ENCODE results near the gene ALCAM. TPM values are rescaled to one million over a fixed set of nuclear protein-coding genes. Genes with fewer than 3 reads are reported as not detected.

Gene ALCAM
- polyA plus RNA-seq, 1 of the 3 experiments (the other 2 are of a cell fraction) = 58.3 TPM

GRCh38 chr3:105327662-105328337, 38.9 kb upstream of the ALCAM start:
- H3K9ac ChIP-seq = no peak overlapping the region
- TF ChIP-seq NFIC (IDR thresholded peaks at IDR 0.05; ENCODE audit: borderline replicate concordance) (no peak), FOXJ3 (CRISPR knock-in tag; IDR thresholded peaks at IDR 0.05) (no peak), FOSL2 (IDR thresholded peaks at IDR 0.05; ENCODE audit: borderline replicate concordance, low read depth) (no peak), MXI1 (IDR thresholded peaks at IDR 0.05; ENCODE audit: low read depth, low read length) (no peak), TAF1 (IDR thresholded peaks at IDR 0.05; ENCODE audit: borderline replicate concordance, low read depth, low read length) (no peak), EP300 (IDR thresholded peaks at IDR 0.05; ENCODE audit: borderline replicate concordance in 1 of 2, low read depth in 1 of 2, low read length in 1 of 2) (no peak), EZH2phosphoT487 (IDR thresholded peaks at IDR 0.05; ENCODE audit: borderline replicate concordance, low read depth) (no peak), REST (IDR thresholded peaks at IDR 0.05; ENCODE audit: low read depth, low read length) (no peak), ZBTB33 (IDR thresholded peaks at IDR 0.05; ENCODE audit: borderline replicate concordance, low read depth) (no peak)
- H3K9me3 ChIP-seq = no peaks in the 10 kb centered on the region
- H3K27ac ChIP-seq (ENCODE audit: low read depth in 2 of 2, low read length in 1 of 2) = no peak overlapping the region
- H3K27me3 ChIP-seq (ENCODE audit: insufficient read depth) = no peaks in the 10 kb centered on the region
- no peak overlapping the region for H3K4me3 ChIP-seq (ENCODE audit: low read depth in 2 of 2, low read length in 1 of 2)
- no peak overlapping the region for H2AFZ ChIP-seq (ENCODE audit: low read depth)
- H3K4me2 ChIP-seq = no peak overlapping the region
- no peaks in the 10 kb centered on the region for H3K9me2 ChIP-seq
- no peak for DNase-seq
- no peaks in the 10 kb centered on the region for H3K36me3 ChIP-seq (replicated peaks in 1 of 2; ENCODE audit: control insufficient read depth in 1 of 2, insufficient read depth in 2 of 2, low read length in 1 of 2)
- CTCF ChIA-PET = no interaction called here
- no peaks in the 10 kb centered on the region for H4K20me1 ChIP-seq (ENCODE audit: insufficient read depth)
- POLR2A ChIA-PET = no interaction called here
- no peaks in the 10 kb centered on the region for H3K79me2 ChIP-seq (ENCODE audit: insufficient read depth)
- H3K4me1 ChIP-seq (ENCODE audit: control insufficient read depth in 1 of 2, insufficient read depth in 2 of 2, low read depth in 1 of 2, low read length in 1 of 2) = no peaks in the 10 kb centered on the region
- H3F3A ChIP-seq (replicated peaks; ENCODE audit: insufficient read depth) = no peaks in the 10 kb centered on the region

GRCh38 chr3:105328338-105328730, 38.4 kb upstream of the ALCAM start:
- Histone ChIP-seq H3K4me3 (ENCODE audit: low read depth in 2 of 2, low read length in 1 of 2) (no peak overlapping the region), H3K36me3 (replicated peaks in 1 of 2; ENCODE audit: control insufficient read depth in 1 of 2, insufficient read depth in 2 of 2, low read length in 1 of 2) (no peaks in the 10 kb centered on the region), H3F3A (replicated peaks; ENCODE audit: insufficient read depth) (no peaks in the 10 kb centered on the region), H3K4me2 (no peak overlapping the region), H3K79me2 (ENCODE audit: insufficient read depth) (no peaks in the 10 kb centered on the region), H3K27ac (ENCODE audit: low read depth in 2 of 2, low read length in 1 of 2) (no peak overlapping the region), H3K9me3 (no peaks in the 10 kb centered on the region), H3K27me3 (ENCODE audit: insufficient read depth) (no peaks in the 10 kb centered on the region), H3K9me2 (no peaks in the 10 kb centered on the region), H3K4me1 (ENCODE audit: control insufficient read depth in 1 of 2, insufficient read depth in 2 of 2, low read depth in 1 of 2, low read length in 1 of 2) (no peaks in the 10 kb centered on the region), H3K9ac (no peak overlapping the region), H4K20me1 (ENCODE audit: insufficient read depth) (no peaks in the 10 kb centered on the region), H2AFZ (ENCODE audit: low read depth) (no peak overlapping the region)
- DNase-seq = no peak
- TF ChIP-seq FOXM1 (IDR thresholded peaks at IDR 0.05; ENCODE audit: low read depth) = no peak
- no peak for TF ChIP-seq EZH2phosphoT487 (IDR thresholded peaks at IDR 0.05; ENCODE audit: borderline replicate concordance, low read depth)
- TF ChIP-seq TAF1 (IDR thresholded peaks at IDR 0.05; ENCODE audit: borderline replicate concordance, low read depth, low read length) = no peak
- TF ChIP-seq GATA2 (CRISPR knock-in tag; IDR thresholded peaks at IDR 0.05) = no peak
- TF ChIP-seq FOXJ3 (CRISPR knock-in tag; IDR thresholded peaks at IDR 0.05) = no peak
- TF ChIP-seq TCF12 (IDR thresholded peaks at IDR 0.05) = no peak
- no peak for TF ChIP-seq POLR2AphosphoS5 (IDR thresholded peaks at IDR 0.05; ENCODE audit: low read depth, low read length)
- 46% methylated on average over 2 of the region's 2 CpGs for WGBS (ENCODE audit: low lambda C conversion rate)
- ChIA-PET POLR2A (no interaction called here), CTCF (no interaction called here)

All from SK-N-SH (cell line).